Measurements from ENCODE around the gene SBK2.

- TF ChIP-seq CTCF (IDR thresholded peaks at IDR 0.05; ENCODE audit: low read depth, low read length) (no peak), POLR2A (IDR thresholded peaks at IDR 0.05; ENCODE audit: extremely low read depth, insufficient read length) (no peak)
Measured at GRCh38 chr19:55503157-55503501, 33.8 kb downstream of the SBK2 start.

All from NB4 (cell line).